Measurements from ENCODE around the gene PLXDC2. TPM values are rescaled to one million over a fixed set of nuclear protein-coding genes. Genes with fewer than 3 reads are reported as not detected.

PLXDC2 gene
- total and polyA plus RNA-seq, 10 of the 15 experiments (the other 5 are each of a cell fraction or from before 2014, with no cell fraction given): 0.05 to 1.8 (median 0.14) TPM; not detected in 2

DNA sequence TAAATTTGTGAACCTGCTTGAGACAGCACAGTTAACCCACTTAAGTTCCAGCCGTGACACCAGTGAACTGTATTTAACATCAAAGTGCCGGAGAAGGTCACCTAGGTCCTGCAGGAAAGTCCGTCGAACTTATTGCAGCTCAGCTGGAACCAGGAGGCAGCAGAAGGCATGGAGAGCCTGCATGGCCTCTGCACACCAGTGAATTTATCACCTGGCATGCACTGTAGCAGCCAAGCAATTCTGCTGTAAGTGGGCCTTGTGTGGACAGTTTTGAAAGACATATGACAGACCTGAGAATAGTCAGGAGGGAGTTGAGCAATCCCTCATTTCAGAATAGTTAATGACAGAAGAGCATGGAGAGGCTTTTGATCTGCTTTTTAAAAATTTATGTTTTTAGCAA lies 108.8 kb downstream of the PLXDC2 start:
- ChIA-PET SMC1A (ENCODE audit: uncharacterized antibody, unreplicated experiment) (no interaction called here), POLR2A (no interaction called here), CTCF (no interaction called here), RAD21 (ENCODE audit: unreplicated experiment) (no interaction called here)
- Histone ChIP-seq H3K4me3 (no peak overlapping the region), H3K4me2 (ENCODE audit: control insufficient read depth, insufficient read depth) (no peak overlapping the region), H3K9ac (ENCODE audit: control insufficient read depth, insufficient read depth, low read length) (no peak overlapping the region), H2AFZ (ENCODE audit: control insufficient read depth, low read depth, low read length) (no peak overlapping the region), H4K20me1 (ENCODE audit: control insufficient read depth, insufficient read depth) (no peaks in the 10 kb centered on the region), H3K79me2 (ENCODE audit: control insufficient read depth, insufficient read depth, low read length) (no peaks in the 10 kb centered on the region), H3K4me1 (ENCODE audit: control insufficient read depth, insufficient read depth, low read length) (no peaks in the 10 kb centered on the region), H3K36me3 (ENCODE audit: control insufficient read depth in 2 of 2, insufficient read depth in 2 of 2, low read length in 1 of 2) (no peaks in the 10 kb centered on the region), H3K27me3 (replicated peaks in 1 of 2; ENCODE audit: control insufficient read depth in 2 of 2, insufficient read depth in 2 of 2, low read length in 1 of 2) (no peaks in the 10 kb centered on the region), H3K27ac (ENCODE audit: control insufficient read depth, insufficient read depth) (no peak overlapping the region), H3K9me3 (replicated peaks; ENCODE audit: control insufficient read depth, insufficient read depth, low read length) (no peaks in the 10 kb centered on the region)
- no peak for FAIRE-seq
- DNase-seq (ENCODE audit: low read depth, low spot score): no peak
- ATAC-seq: no peak
- TF ChIP-seq FOXK2 (IDR thresholded peaks at IDR 0.05) (no peak), RFX5 (IDR thresholded peaks at IDR 0.05; ENCODE audit: low read depth, low read length) (no peak), MYC (IDR thresholded peaks at IDR 0.05; ENCODE audit: insufficient read depth, insufficient read length, insufficient replicate concordance, low read length, severe bottlenecking) (no peak), EP300 (IDR thresholded peaks at IDR 0.05; ENCODE audit: borderline replicate concordance in 1 of 2, control insufficient read depth in 1 of 2, low read depth in 2 of 2, low read length in 2 of 2) (no peak), SIN3A (IDR thresholded peaks at IDR 0.05; ENCODE audit: low read depth, low read length) (no peak), FOS (IDR thresholded peaks at IDR 0.05; ENCODE audit: borderline replicate concordance, extremely low read depth, insufficient read length) (no peak), CHD2 (IDR thresholded peaks at IDR 0.05; ENCODE audit: borderline replicate concordance, low read depth, low read length) (no peak), KAT2A (conservative IDR thresholded peaks at IDR 0.05; ENCODE audit: control insufficient read depth, low read depth, low read length) (no peak), POLR2AphosphoS2 (IDR thresholded peaks at IDR 0.05; ENCODE audit: low read depth, low read length) (no peak), SUPT20H (IDR thresholded peaks at IDR 0.05; ENCODE audit: borderline replicate concordance, control insufficient read depth, low read depth, low read length) (no peak), SRF (IDR thresholded peaks at IDR 0.05; ENCODE audit: low read depth in 2 of 2, low read length in 2 of 2) (no peak), TBL1XR1 (IDR thresholded peaks at IDR 0.05; ENCODE audit: low read depth, low read length) (no peak)
- TF ChIP-seq, protein P1, sequence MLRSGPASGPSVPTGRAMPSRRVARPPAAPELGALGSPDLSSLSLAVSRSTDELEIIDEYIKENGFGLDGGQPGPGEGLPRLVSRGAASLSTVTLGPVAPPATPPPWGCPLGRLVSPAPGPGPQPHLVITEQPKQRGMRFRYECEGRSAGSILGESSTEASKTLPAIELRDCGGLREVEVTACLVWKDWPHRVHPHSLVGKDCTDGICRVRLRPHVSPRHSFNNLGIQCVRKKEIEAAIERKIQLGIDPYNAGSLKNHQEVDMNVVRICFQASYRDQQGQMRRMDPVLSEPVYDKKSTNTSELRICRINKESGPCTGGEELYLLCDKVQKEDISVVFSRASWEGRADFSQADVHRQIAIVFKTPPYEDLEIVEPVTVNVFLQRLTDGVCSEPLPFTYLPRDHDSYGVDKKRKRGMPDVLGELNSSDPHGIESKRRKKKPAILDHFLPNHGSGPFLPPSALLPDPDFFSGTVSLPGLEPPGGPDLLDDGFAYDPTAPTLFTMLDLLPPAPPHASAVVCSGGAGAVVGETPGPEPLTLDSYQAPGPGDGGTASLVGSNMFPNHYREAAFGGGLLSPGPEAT (IDR thresholded peaks at IDR 0.05; ENCODE audit: low read depth): no peak
- WGBS (ENCODE audit: insufficient coverage, insufficient replicate concordance, low lambda C conversion rate, missing lambda C conversion rate): 76% methylated on average over 4 of the region's 4 CpGs
- intact Hi-C loops (cut with micrococcal nuclease; ENCODE audit: unreplicated experiment) (no loop called here), in situ Hi-C loops (cut with MboI) (no loop called here)
- no TSS peak for BruUV-seq (replicated peaks)
